IMR-90 (cell line): Measurements from ENCODE around the gene CNTLN. TPM values are rescaled to one million over a fixed set of nuclear protein-coding genes. Genes with fewer than 3 reads are reported as not detected.

Source experiments
- ATAC-seq: fragments of 200-7000 bp; cut with Tn5 transposase; 2 replicates; pipeline ENCODE4 v1.9.1; 2020; ENCODE audit warnings: low read depth, mild to moderate bottlenecking, moderate library complexity
- BruUV-seq: library from RNA; stranded (reverse); fragments of 400-500 nt; replicated peaks from 2 replicates; lab custom pipeline; 2021; lab: Mats Ljungman, UMichigan
- CTCF ChIA-PET: fragments of 300-600 bp; formaldehyde crosslinking; extraction: SDS; loops from one replicate; lab custom pipeline; 2021; ENCODE audit warnings: antibody characterized with exemption; lab: Yijun Ruan, JAX
- POLR2A ChIA-PET: fragments of 300-600 bp; sonication (Branson Sonifier 250); formaldehyde crosslinking; loops from one replicate; lab custom pipeline; 2022; ENCODE audit warnings: antibody characterized with exemption; ENCODE audit not compliant: unreplicated experiment; lab: Charles Lee
- DNase-seq: peaks from one replicate; pipeline ENCODE4 v3.0.0; 2013
- H2AFZ ChIP-seq: replicated peaks from 2 replicates; pipeline ENCODE3; 2013; ENCODE audit warnings: low read length, mild to moderate bottlenecking; ENCODE audit not compliant: poor library complexity
- H2AK5ac ChIP-seq: 2 replicates; pipeline ENCODE4 v1.6.1; 2013; ENCODE audit warnings: low read depth, low read length, inconsistent platforms
- H2AK9ac ChIP-seq: replicated peaks from 2 replicates; pipeline ENCODE3; 2013; ENCODE audit warnings: mild to moderate bottlenecking, low read depth, low read length, moderate library complexity; ENCODE audit not compliant: poor library complexity
- H2BK120ac ChIP-seq: 2 replicates; pipeline ENCODE4 v1.6.1; 2013; ENCODE audit warnings: low read depth, low read length, inconsistent platforms
- H2BK15ac ChIP-seq: 3 replicates; pipeline ENCODE4 v1.6.1; 2013; ENCODE audit warnings: low read depth, low read length, inconsistent platforms
- H2BK20ac ChIP-seq: 2 replicates; pipeline ENCODE4 v1.6.1; 2013; ENCODE audit warnings: low read depth, mild to moderate bottlenecking, inconsistent platforms, low read length, moderate library complexity
- H2BK5ac ChIP-seq: 2 replicates; pipeline ENCODE4 v1.6.1; 2013; ENCODE audit warnings: mild to moderate bottlenecking, low read depth, low read length, inconsistent platforms; ENCODE audit not compliant: poor library complexity, severe bottlenecking
- H3K14ac ChIP-seq: replicated peaks from 2 replicates; pipeline ENCODE4 v1.6.1; 2013; ENCODE audit warnings: low read depth, low read length, inconsistent platforms
- H3K18ac ChIP-seq: 2 replicates; pipeline ENCODE4 v1.6.1; 2013; ENCODE audit warnings: low read depth, low read length, control low read depth
- H3K23ac ChIP-seq: 2 replicates; pipeline ENCODE4 v1.6.1; 2013; ENCODE audit warnings: low read depth, low read length, inconsistent platforms
- H3K27ac ChIP-seq: 2 replicates; pipeline ENCODE4 v1.5.1; 2013; ENCODE audit warnings: mild to moderate bottlenecking, control low read depth, low read length; ENCODE audit not compliant: insufficient read depth
- H3K27me3 ChIP-seq: 2 replicates; pipeline ENCODE4 v1.6.1; 2013; ENCODE audit warnings: low read length; ENCODE audit not compliant: control insufficient read depth, insufficient read depth
- H3K36me3 ChIP-seq: 2 replicates; pipeline ENCODE4 v1.6.1; 2013; ENCODE audit warnings: low read length, mixed read lengths; ENCODE audit not compliant: control insufficient read depth, insufficient read depth
- H3K4ac ChIP-seq: 2 replicates; pipeline ENCODE4 v1.6.1; 2013; ENCODE audit warnings: low read depth, low read length, inconsistent platforms
- H3K4me1 ChIP-seq: 2 replicates; pipeline ENCODE4 v1.6.1; 2013; ENCODE audit warnings: low read length, mixed read lengths; ENCODE audit not compliant: control insufficient read depth, insufficient read depth
- H3K4me2 ChIP-seq: 2 replicates; pipeline ENCODE4 v1.6.1; 2013; ENCODE audit warnings: low read depth, mild to moderate bottlenecking, control low read depth, low read length, moderate library complexity
- H3K4me3 ChIP-seq: 2 replicates; pipeline ENCODE4 v1.5.1; 2013; ENCODE audit warnings: low read depth, mild to moderate bottlenecking, control low read depth, low read length, moderate library complexity; ENCODE audit not compliant: insufficient read depth
- H3K56ac ChIP-seq: 2 replicates; pipeline ENCODE4 v1.6.1; 2013; ENCODE audit warnings: low read length, inconsistent platforms; ENCODE audit not compliant: insufficient read depth; ENCODE audit errors: extremely low read depth
- H3K79me1 ChIP-seq, 2 experiments: 2 replicates each; pipeline ENCODE4 v1.6.1; 2013; ENCODE audit warnings: low read length in 2 of 2, inconsistent platforms in 1 of 2, low read depth in 1 of 2
- H3K9ac ChIP-seq: 2 replicates; pipeline ENCODE4 v1.6.1; 2013; ENCODE audit warnings: low read depth, low read length, control low read depth
- H3K9me1 ChIP-seq: 2 replicates; pipeline ENCODE4 v1.6.1; 2013; ENCODE audit warnings: low read length, inconsistent platforms; ENCODE audit not compliant: insufficient read depth
- H3K9me3 ChIP-seq: 2 replicates; pipeline ENCODE4 v1.6.1; 2013; ENCODE audit warnings: low read length; ENCODE audit not compliant: control insufficient read depth, insufficient read depth
- H4K20me1 ChIP-seq: 2 replicates; pipeline ENCODE4 v1.6.1; 2013; ENCODE audit warnings: low read length, inconsistent platforms; ENCODE audit not compliant: insufficient read depth
- H4K5ac ChIP-seq: 2 replicates; pipeline ENCODE4 v1.6.1; 2013; ENCODE audit warnings: mild to moderate bottlenecking, low read depth, low read length, control low read depth
- H4K8ac ChIP-seq, 2 experiments: 2 replicates each; pipeline ENCODE4 v1.6.1; 2013; ENCODE audit warnings: low read depth in 2 of 2, low read length in 2 of 2, control low read depth in 1 of 2, inconsistent platforms in 1 of 2
- H4K91ac ChIP-seq: 2 replicates; pipeline ENCODE4 v1.6.1; 2013; ENCODE audit warnings: low read depth, low read length, inconsistent platforms; ENCODE audit not compliant: insufficient read depth
- BHLHE40 ChIP-seq: fragments of 150-350 bp; IDR thresholded peaks from 2 replicates; pipeline ENCODE4 v1.6.1; 2016; ENCODE audit warnings: mild to moderate bottlenecking, low read depth, low read length
- CEBPB ChIP-seq: IDR thresholded peaks from 2 replicates; pipeline ENCODE4 v1.6.1; 2012; ENCODE audit warnings: low read depth, low read length, improper control_type of control experiment
- CHD1 ChIP-seq: IDR thresholded peaks from 2 replicates; pipeline ENCODE4 v1.6.1; 2012; ENCODE audit warnings: low read depth, low read length, improper control_type of control experiment
- CTCF ChIP-seq: conservative IDR thresholded peaks from 2 replicates; pipeline ENCODE4 v1.5.1; 2012; ENCODE audit warnings: mild to moderate bottlenecking, low read depth, low read length, improper control_type of control experiment
- ELK1 ChIP-seq: fragments of 150-350 bp; IDR thresholded peaks from 2 replicates; pipeline ENCODE4 v1.6.1; 2016; ENCODE audit warnings: low read depth, mild to moderate bottlenecking, low read length, moderate library complexity, borderline replicate concordance
- FOS ChIP-seq: fragments of 150-350 bp; IDR thresholded peaks from 2 replicates; pipeline ENCODE4 v1.6.1; 2016; ENCODE audit warnings: low read depth, low read length
- MAFK ChIP-seq: IDR thresholded peaks from 2 replicates; pipeline ENCODE4 v1.6.1; 2012; ENCODE audit warnings: low read depth, low read length, improper control_type of control experiment
- MAZ ChIP-seq: IDR thresholded peaks from 2 replicates; pipeline ENCODE4 v1.6.1; 2012; ENCODE audit warnings: low read depth, mild to moderate bottlenecking, low read length, improper control_type of control experiment, moderate library complexity, borderline replicate concordance
- MXI1 ChIP-seq: IDR thresholded peaks from 2 replicates; pipeline ENCODE4 v1.6.1; 2012; ENCODE audit warnings: low read depth, mild to moderate bottlenecking, low read length, moderate library complexity, borderline replicate concordance
- NFE2L2 ChIP-seq: fragments of 150-350 bp; IDR thresholded peaks from 2 replicates; pipeline ENCODE4 v1.6.1; 2016; ENCODE audit warnings: low read depth, mild to moderate bottlenecking, low read length
- POLR2A ChIP-seq: IDR thresholded peaks from 2 replicates; pipeline ENCODE4 v1.6.1; 2012; ENCODE audit warnings: mild to moderate bottlenecking, low read depth, low read length
- RAD21 ChIP-seq: IDR thresholded peaks from 2 replicates; pipeline ENCODE4 v1.6.1; 2012; ENCODE audit warnings: low read length, improper control_type of control experiment
- RCOR1 ChIP-seq: IDR thresholded peaks from 2 replicates; pipeline ENCODE4 v1.6.1; 2012; ENCODE audit warnings: mild to moderate bottlenecking, low read length, improper control_type of control experiment; ENCODE audit not compliant: insufficient replicate concordance
- RFX5 ChIP-seq: IDR thresholded peaks from 2 replicates; pipeline ENCODE4 v1.8.0; 2012; ENCODE audit warnings: low read depth, mild to moderate bottlenecking, low read length, moderate library complexity
- SMC3 ChIP-seq: fragments of 150-350 bp; IDR thresholded peaks from 2 replicates; pipeline ENCODE4 v1.6.1; 2016; ENCODE audit warnings: low read depth, mild to moderate bottlenecking, antibody characterized with exemption, low read length, moderate library complexity
- USF2 ChIP-seq: fragments of 150-350 bp; IDR thresholded peaks from 2 replicates; pipeline ENCODE4 v1.6.1; 2017; ENCODE audit warnings: mild to moderate bottlenecking, antibody characterized with exemption, low read length, low read depth
- WGBS, 2 experiments: methylation state at CpG; one replicate each; pipeline versions ENCODE4 v1.1.5 to v1.1.7; 2013; ENCODE audit warnings: missing lambda C conversion rate in 2 of 2; ENCODE audit not compliant: insufficient read length in 1 of 2; ENCODE audit errors: extremely low coverage in 2 of 2; 5-methylcytosine and 5-hydroxymethylcytosine counted together
- dilution Hi-C: fragments of 300-500 bp; cut with HindIII; formaldehyde crosslinking; loops from one replicate; pipeline ENCODE4 v1.14.3; 2018; ENCODE audit warnings: low sequenced_read_pairs; ENCODE audit not compliant: unreplicated experiment
- in situ Hi-C: fragments of 300-500 bp; cut with MboI; formaldehyde crosslinking; loops from 3 replicates; pipeline ENCODE4 v1.14.3; 2019; ENCODE audit warnings: low sequenced_read_pairs, inconsistent platforms, mixed read lengths
- intact Hi-C: fragments of 100-400 bp; cut with micrococcal nuclease; formaldehyde crosslinking; loops from 2 replicates; pipeline ENCODE4 v1.10.0; 2022
- polyA plus RNA-seq, 3 experiments: library from polyadenylated mRNA; depleted of rRNA; stranded (reverse); fragments of >200 nt; gene quantifications; 2 replicates each; pipeline ENCODE4 v1.2.3, GENCODE V29; 2012; ENCODE audit warnings: low replicate concordance in 1 of 3
- total RNA-seq: library from RNA; depleted of rRNA; stranded (reverse); fragments of >200 nt; gene quantifications from 2 replicates; pipeline ENCODE4 v1.2.3, GENCODE V29; 2012

Gene CNTLN
- total and polyA plus RNA-seq, 2 of the 4 experiments (the other 2 are of a cell fraction), result 3.8 to 5.9 TPM

- Histone ChIP-seq H4K8ac (no peak overlapping the region), H3K79me1 (no peaks in the 10 kb centered on the region), H3K56ac (no peak overlapping the region), H4K91ac (no peak overlapping the region), H3K18ac (no peak overlapping the region), H2BK20ac (no peak overlapping the region), H3K4me2 (no peak overlapping the region), H2AK9ac (no peak overlapping the region), H2AFZ (no peak overlapping the region), H4K5ac (no peak overlapping the region), H3K9ac (no peak overlapping the region), H3K23ac (no peak overlapping the region), H3K4ac (no peak overlapping the region), H3K36me3 (no peaks in the 10 kb centered on the region), H3K4me3 (no peak overlapping the region), H3K14ac (no peak overlapping the region), H3K4me1 (no peaks in the 10 kb centered on the region), H3K27me3 (peaks cover 2% of the 10 kb centered on the region; the same call in 1 of the 2 replicates), H2AK5ac (no peak overlapping the region), H3K9me1 (no peaks in the 10 kb centered on the region), H2BK120ac (no peak overlapping the region), H3K27ac (no peak overlapping the region), H2BK15ac (no peak overlapping the region), H3K9me3 (no peaks in the 10 kb centered on the region), H2BK5ac (no peak overlapping the region), H4K20me1 (no peaks in the 10 kb centered on the region)
- ChIA-PET CTCF (no interaction called here), POLR2A (no interaction called here)
- in situ Hi-C loops, result loop anchor here (5.0 to 25.0 kb wide), 3 partner anchors 271 to 1501 kb away; partner anchors contain the start of genes RRAGA and SAXO1
- no CpG with 5 or more reads among the region's 7 CpGs for WGBS, 2 experiments
- no peak for DNase-seq
- ATAC-seq, result no peak
- intact Hi-C loops, result no loop called here
- dilution Hi-C loops, result loop anchor here (25.0 kb wide), 1 partner anchor 251 kb away; no protein-coding TSS in a partner anchor
- TF ChIP-seq NFE2L2 (no peak), CEBPB (no peak), BHLHE40 (no peak), POLR2A (no peak), RFX5 (no peak), CHD1 (no peak), MAFK (no peak), CTCF (no peak), RCOR1 (no peak), ELK1 (no peak), FOS (no peak), MAZ (no peak), USF2 (no peak), MXI1 (no peak), RAD21 (no peak), SMC3 (no peak)
- BruUV-seq, result no TSS peak
Observed at GRCh38 chr9:17536027-17536426, 401.2 kb downstream of the CNTLN start.
